ENCODE data around the gene USP49.
"Not testable (repeated sequence)": the region's sequence is repeated elsewhere in the genome, so short reads cannot be mapped to it uniquely, and the experiment has no call there.

USP49 gene

GRCh38 chr6:41811946-41812345 lies 83.2 kb downstream of the USP49 start:
- DNase-seq (ENCODE audit: low read depth), result not testable (repeated sequence)

DNA sequence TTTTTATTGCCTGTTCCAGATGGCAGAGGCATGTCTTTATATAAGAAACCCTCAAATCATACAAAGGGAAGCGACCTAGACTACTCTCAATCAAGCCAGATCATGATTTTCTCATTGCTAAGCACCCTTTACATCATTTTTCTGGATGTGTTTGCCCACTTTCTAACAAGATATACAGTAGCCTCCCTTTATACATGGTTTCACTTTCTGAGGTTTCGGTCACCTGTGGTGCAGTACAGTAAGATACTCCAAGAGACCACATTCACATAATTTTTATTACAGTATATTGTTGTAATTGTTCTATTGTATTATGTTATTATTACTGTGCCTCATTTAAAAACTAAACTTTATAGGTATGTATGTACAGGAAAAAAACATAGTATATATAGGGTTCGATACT lies 84.1 kb downstream of the USP49 start:
- DNase-seq (ENCODE audit: low read depth), result no peak

GRCh38 chr6:41805830-41806774 lies 89.1 kb downstream of the USP49 start:
- DNase-seq (ENCODE audit: low read depth), result no peak

DNA sequence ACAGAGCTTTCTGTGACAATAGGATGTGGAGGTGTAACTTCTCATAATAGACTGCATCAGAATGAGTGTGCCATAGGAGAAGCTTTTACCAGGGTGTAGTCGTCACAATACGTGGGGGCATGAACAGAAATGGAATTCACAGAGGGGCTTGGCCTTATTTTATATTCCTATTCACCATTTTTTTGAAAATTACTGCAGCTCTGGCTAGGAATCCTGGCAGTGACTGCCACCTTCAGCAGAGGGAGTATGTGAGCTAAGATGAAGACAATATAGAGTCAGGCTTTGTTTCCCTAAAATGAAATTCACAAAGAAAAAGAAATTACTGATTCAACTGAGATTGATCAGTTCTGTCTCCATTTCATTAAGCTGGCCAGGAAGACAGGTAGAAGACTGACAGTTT lies 93.8 kb downstream of the USP49 start:
- DNase-seq (ENCODE audit: low read depth), result no peak

- no peak for DNase-seq (ENCODE audit: low read depth)
Observed at GRCh38 chr6:41799559-41799911, 95.6 kb downstream of the USP49 start.

- DNase-seq (ENCODE audit: low read depth), result no peak
Observed at GRCh38 chr6:41798901-41799558, 96.1 kb downstream of the USP49 start.

DNA sequence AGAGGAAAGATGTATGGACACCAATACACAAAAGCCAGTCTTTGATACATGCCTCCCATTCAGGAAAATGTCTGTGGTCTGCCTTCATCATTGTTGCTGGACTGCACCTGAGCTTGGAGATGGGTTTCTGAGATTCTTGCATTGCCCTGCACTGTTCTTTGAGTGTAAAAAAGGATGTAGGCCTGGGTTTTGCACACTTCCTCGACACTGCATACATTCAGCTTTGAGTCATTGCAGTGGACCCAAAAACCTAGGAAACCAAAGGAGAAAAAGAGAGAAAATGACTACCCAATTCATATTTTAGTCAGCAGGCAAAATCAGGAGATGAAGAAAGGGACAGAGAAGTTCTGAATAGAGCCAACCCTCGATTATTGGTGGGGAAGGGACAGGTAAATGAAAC lies 98.7 kb downstream of the USP49 start:
- no peak for DNase-seq (ENCODE audit: low read depth)

- no peak for DNase-seq (ENCODE audit: low read depth)
Observed at GRCh38 chr6:41791984-41792383, 103.2 kb downstream of the USP49 start.

DNA sequence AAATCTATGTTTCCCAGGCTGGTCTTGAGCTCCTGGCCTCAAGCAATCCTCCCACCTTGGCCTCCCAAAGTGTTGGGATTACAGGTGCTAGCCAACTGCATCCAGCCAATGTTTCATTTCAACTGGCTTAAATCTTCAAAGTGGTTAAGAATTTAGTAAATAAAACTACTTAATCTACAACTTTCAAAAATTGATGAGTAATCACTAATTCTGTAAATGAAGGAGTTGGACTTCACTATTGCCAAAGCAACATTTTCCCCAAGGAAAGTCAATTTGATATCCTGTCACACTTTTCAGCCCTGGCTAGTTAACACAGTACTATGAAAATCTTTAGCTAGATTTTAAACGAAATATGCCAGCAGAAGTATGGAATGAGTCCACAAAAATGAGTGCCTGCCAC lies 103.9 kb downstream of the USP49 start:
- DNase-seq (ENCODE audit: low read depth), result no peak

GRCh38 chr6:41790045-41790444 lies 105.1 kb downstream of the USP49 start:
- DNase-seq (ENCODE audit: low read depth), result no peak

- DNase-seq (ENCODE audit: low read depth), result no peak
Observed at GRCh38 chr6:41789390-41789724, 105.8 kb downstream of the USP49 start.

DNA sequence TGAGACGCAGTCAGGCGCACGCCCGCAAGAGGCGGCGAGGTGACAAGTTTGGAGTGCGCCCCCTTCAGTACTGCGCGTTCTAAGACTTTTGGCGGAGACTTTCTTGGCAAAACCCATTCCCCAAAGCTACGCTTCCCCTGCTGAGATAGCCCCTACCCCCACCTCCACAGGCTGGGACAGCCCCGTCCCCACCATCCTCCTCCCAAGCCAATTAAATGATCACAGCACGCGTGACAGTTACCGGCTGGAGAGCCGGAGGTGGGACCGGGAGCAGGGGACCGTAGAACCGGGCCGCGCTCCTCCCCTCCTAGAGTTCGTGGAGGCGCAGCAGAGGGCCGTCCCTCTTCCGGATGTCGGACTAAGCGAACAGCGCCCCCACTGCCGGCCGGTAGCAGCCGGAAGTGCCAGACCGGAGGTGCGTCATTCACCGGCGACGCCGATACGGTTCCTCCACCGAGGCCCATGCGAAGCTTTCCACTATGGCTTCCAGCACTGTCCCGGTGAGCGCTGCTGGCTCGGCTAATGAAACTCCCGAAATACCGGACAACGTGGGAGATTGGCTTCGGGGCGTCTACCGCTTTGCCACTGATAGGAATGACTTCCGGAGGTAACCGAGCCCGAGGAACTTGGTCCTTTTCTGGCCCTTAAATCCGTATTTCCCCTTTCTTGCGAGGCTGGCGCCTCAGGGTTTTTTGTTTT lies 107.8 kb downstream of the USP49 start, which contains the start of gene TOMM6:
TOMM6 (plus strand) TSS at position 476 of the 699 bp plus-strand sequence; CDS start at position 480, 4 bp downstream.
- peak; percentile 93 for DNase-seq (ENCODE audit: low read depth)

DNA sequence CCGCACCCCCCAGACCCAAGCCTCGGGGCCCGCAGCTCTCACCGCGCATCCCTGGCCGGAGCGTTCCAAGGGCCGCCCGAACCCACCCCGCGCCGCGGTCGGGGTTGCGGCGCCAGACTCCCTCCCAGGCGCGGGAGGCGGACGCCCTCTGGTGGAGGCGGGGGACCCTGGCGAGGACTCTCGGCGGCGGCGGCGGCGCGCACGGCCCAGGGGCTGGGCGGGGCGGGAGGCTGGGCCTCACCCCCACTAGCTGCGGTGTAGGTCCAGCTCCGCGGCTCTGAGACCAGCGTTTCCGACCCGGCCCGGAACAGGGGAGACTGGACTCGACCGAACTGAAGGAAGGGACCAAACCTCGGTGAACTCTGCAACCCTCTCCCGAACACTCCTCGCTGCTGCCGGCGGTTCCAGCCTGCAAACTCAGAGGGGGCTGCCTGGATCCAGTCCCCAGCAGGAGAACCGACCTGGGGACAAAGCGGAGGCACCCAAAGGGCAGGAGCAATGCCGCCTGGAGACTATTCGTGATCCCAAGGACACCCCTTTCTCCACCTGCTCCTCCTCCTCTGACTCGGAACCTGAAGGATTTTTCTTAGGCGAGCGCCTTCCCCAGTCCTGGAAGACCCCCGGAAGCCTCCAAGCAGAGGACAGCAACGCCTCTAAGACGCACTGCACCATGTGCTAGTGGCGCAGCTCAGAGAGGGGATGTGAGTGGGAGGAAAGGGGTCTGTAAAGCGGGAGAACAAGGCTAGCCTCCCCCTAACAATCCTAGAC lies 108.5 kb downstream of the USP49 start:
- peak; percentile 80 for DNase-seq (ENCODE audit: low read depth)

- no peak for DNase-seq (ENCODE audit: low read depth)
Observed at GRCh38 chr6:41785689-41786450, 109.3 kb downstream of the USP49 start.

GRCh38 chr6:41785254-41785653 lies 109.9 kb downstream of the USP49 start:
- DNase-seq (ENCODE audit: low read depth), result no peak

DNA sequence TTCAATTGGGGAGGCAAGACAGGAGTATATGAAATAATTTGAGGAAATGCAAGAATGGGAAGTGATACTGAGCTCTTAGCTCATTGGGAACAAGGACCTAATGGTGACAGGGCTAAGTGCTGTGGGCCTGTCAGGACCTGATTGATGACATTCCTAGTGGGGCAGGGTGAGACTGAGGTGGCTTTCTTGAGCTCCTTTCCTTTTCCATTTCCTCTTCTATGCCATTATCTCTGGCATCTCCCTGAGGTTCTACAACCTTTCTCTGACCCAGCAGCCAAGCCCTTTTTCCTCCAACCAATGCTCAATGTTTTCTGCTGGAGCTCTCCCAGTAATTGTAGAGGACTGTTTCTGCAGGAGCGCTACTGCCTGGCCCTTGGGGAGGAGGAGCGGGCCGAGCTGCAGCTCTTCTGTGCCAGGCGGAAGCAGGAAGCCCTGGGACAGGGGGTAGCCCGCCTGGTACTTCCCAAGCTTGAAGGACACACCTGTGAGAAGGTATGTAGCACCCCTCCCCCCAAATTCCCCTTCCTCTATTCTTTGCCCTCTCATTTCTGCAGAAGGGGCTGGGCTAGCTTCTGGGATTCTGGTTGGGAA lies 110.5 kb downstream of the USP49 start:
- no peak for DNase-seq (ENCODE audit: low read depth)

DNA sequence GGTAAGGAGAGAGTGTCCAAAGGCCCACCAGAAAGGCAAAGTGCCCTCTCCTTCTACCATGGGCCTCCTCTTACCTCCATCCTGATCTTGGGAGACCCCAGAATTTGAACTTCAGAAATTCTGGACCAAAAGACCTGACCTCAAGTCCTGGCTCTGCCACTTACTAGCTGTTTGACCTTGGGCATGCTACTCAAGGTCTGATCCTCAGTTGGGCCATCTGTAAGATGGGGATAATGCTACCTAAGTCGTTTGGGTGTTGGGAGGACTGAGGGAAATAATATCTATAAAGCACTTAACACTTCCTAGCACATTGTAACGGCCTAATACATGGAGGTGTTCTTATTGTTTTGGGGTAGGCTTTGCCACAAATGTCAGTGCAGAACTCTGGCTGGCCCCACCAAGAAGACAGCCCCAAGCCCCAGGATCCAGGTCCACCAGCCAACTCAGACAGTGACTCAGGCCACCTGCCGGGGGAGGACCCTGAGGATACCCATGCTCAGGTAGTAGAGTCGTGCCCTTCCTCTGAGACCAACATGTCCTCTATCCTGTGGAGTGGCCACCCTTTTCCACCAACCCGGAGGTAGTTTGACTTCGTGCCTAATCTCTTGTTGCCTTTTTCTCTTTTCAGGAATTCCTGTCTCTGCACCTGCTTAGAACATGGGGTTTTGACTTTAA lies 111.9 kb downstream of the USP49 start:
- DNase-seq (ENCODE audit: low read depth), result no peak

- no peak for DNase-seq (ENCODE audit: low read depth)
Observed at GRCh38 chr6:41781366-41781730, 113.8 kb downstream of the USP49 start.

GRCh38 chr6:41780551-41781365 lies 114.4 kb downstream of the USP49 start, which contains the start of gene PRICKLE4:
Gene PRICKLE4, plus strand, starts transcription at chr6:41780782. Its CDS starts 2,692 bp downstream, at chr6:41783474.
- DNase-seq (ENCODE audit: low read depth), result no peak
